ENCODE results near the gene LMF1. TPM values are rescaled to one million over a fixed set of nuclear protein-coding genes. Genes with fewer than 3 reads are reported as not detected.
A peak's percentile ranks its signal among the peaks of the same experiment; 100 is the strongest.

Gene LMF1
- total and polyA plus RNA-seq, 9 of the 15 experiments (the other 6 are each of a cell fraction or from before 2014, with no cell fraction given): 0.11 to 1.6 (median 0.55) TPM; not detected in 1

- no peak for TF ChIP-seq YBX1 (IDR thresholded peaks at IDR 0.05)
- TF ChIP-seq SMAD2 (IDR thresholded peaks at IDR 0.05; ENCODE audit: low read depth, low read length): no peak
- TF ChIP-seq DMBX1 (CRISPR knock-in tag; IDR thresholded peaks at IDR 0.05; ENCODE audit: borderline replicate concordance): no peak
- TF ChIP-seq GABPB1 (CRISPR knock-in tag; IDR thresholded peaks at IDR 0.05): peak; percentile 15; the same call in 1 of the 2 replicates
- TF ChIP-seq TBP (optimal IDR thresholded peaks at IDR 0.05; ENCODE audit: low read depth, low read length): peak; percentile 81
- peak; percentile 79 for TF ChIP-seq L3MBTL2 (IDR thresholded peaks at IDR 0.05)
- TF ChIP-seq, protein P1, sequence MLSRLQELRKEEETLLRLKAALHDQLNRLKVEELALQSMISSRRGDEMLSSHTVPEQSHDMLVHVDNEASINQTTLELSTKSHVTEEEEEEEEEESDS (CRISPR knock-in tag; IDR thresholded peaks at IDR 0.05): no peak
- TF ChIP-seq SETDB1 (IDR thresholded peaks at IDR 0.05; ENCODE audit: low read length): no peak
- peak; percentile 44; the same call in 1 of the 2 replicates for TF ChIP-seq ESRRA (IDR thresholded peaks at IDR 0.05; ENCODE audit: borderline replicate concordance, low read depth)
- TF ChIP-seq, protein P2, sequence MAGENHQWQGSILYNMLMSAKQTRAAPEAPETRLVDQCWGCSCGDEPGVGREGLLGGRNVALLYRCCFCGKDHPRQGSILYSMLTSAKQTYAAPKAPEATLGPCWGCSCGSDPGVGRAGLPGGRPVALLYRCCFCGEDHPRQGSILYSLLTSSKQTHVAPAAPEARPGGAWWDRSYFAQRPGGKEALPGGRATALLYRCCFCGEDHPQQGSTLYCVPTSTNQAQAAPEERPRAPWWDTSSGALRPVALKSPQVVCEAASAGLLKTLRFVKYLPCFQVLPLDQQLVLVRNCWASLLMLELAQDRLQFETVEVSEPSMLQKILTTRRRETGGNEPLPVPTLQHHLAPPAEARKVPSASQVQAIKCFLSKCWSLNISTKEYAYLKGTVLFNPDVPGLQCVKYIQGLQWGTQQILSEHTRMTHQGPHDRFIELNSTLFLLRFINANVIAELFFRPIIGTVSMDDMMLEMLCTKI (IDR thresholded peaks at IDR 0.05; ENCODE audit: partially characterized antibody): no peak
- no peak for TF ChIP-seq NUFIP1 (IDR thresholded peaks at IDR 0.05; ENCODE audit: partially characterized antibody)
- 0 out of 2 replicates have a peak, but pooled peaks have one; percentile 5 for TF ChIP-seq ZNF282 (CRISPR knock-in tag; IDR thresholded peaks at IDR 0.05)
- no peak for TF ChIP-seq SMARCC2 (IDR thresholded peaks at IDR 0.05; ENCODE audit: low read depth)
- no peak for TF ChIP-seq POU5F1 (IDR thresholded peaks at IDR 0.05; ENCODE audit: borderline replicate concordance, low read depth, low read length, partially characterized antibody)
- no peak for TF ChIP-seq HDAC3 (IDR thresholded peaks at IDR 0.05; ENCODE audit: borderline replicate concordance, partially characterized antibody)
- TF ChIP-seq NR2C2 (CRISPR knock-in tag; IDR thresholded peaks at IDR 0.05): peak; percentile 62; the same call in 1 of the 2 replicates
- peak; percentile 81; the same call in 1 of the 2 replicates for TF ChIP-seq NR2C2 (tag; IDR thresholded peaks at IDR 0.05)
- TF ChIP-seq MCM7 (IDR thresholded peaks at IDR 0.05): no peak
- no peak for TF ChIP-seq RBM15 (IDR thresholded peaks at IDR 0.05; ENCODE audit: insufficient read depth, low read length)
- TF ChIP-seq FIP1L1 (IDR thresholded peaks at IDR 0.05; ENCODE audit: low read depth, low read length, poor library complexity, severe bottlenecking): peak; percentile 44
- no peak for TF ChIP-seq NEUROD1 (IDR thresholded peaks at IDR 0.05; ENCODE audit: borderline replicate concordance, low read depth, low read length, partially characterized antibody)
- no peak for TF ChIP-seq EHMT2 (IDR thresholded peaks at IDR 0.05)
- TF ChIP-seq ZBTB11 (CRISPR knock-in tag; IDR thresholded peaks at IDR 0.05): 0 out of 6 replicates have a peak, but pooled peaks of 1 of the 3 experiments have one; percentile 31
- TF ChIP-seq PTTG1 (tag; IDR thresholded peaks at IDR 0.05; ENCODE audit: low read depth): no peak
Measured at GRCh38 chr16:970766-971581, at the start of gene LMF1 (continued).

Data from K562 (cell line).